GM19372 (cell line): ENCODE measurements around the gene XIRP1.

Experiments
- ATAC-seq: cut with Tn5 transposase; IDR thresholded peaks from one replicate; pipeline ENCODE4 v1.9.1; 2021; ENCODE audit warnings: mild to moderate bottlenecking, low read depth, moderate library complexity; ENCODE audit not compliant: unreplicated experiment

Gene XIRP1

DNA sequence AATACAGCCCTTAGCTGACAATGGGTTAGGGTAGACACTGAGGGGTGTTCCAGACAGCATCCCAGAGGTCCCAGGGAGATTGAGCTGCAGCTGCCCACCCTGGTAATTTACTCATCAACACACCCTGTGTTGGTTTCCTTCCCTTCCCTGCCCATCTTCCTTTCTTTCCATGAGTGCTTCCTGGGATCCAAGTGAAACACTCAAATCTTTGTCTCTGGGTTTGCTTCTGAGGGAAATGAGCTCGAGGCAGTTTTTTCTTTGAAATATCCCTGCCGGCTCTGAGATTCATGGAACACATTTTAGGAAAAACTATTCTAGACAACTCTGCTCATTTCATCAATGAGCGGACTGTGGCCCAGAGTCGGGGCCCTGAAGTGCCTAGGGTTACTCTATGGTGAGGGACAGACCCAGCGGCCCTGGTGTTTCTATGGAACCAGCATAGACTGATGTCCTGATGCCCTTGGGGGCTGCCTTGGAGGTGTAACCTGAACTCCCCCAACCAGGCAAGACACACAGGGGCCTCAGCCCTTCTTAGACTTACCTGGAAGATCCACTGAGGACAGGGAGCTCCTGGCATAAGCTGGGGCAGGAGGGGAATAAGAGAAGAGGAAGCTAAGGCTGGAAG is 24.1 kb downstream of the XIRP1 start:
- no peak for ATAC-seq

GRCh38 chr3:39166932-39167532 is 25.4 kb downstream of the XIRP1 start:
- ATAC-seq, result no peak

DNA sequence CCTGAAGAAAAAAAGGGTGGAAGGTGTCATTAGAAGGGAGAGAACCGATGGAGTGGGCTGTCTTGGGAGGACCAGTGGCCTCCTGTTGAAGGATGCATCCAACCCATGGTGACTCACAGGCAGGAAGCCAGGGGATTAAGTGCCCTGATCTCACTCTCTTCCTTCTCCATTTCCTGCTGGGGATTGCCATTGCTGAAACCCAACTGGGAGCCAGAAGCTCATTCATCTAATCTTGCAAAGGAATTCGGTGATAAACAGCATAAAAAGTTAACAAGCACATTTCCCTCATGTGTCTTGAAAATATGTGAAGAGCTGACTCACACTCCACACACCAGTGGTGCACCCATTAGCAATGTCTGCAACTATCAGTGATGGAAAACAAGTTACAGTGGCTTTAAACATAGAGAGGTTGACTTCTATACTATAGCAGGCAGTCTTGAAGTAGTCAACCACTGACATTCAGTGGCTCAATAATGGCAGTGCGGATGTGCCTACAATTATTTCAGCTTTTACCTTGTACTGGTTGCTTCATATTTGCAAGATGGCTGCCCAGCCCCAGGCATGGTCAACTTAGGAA is 26.2 kb downstream of the XIRP1 start:
- no peak for ATAC-seq

GRCh38 chr3:39165518-39165917 is 26.9 kb downstream of the XIRP1 start:
- ATAC-seq, result no peak

- ATAC-seq, result no peak
Measured at GRCh38 chr3:39164414-39164813, 28.0 kb downstream of the XIRP1 start.

DNA sequence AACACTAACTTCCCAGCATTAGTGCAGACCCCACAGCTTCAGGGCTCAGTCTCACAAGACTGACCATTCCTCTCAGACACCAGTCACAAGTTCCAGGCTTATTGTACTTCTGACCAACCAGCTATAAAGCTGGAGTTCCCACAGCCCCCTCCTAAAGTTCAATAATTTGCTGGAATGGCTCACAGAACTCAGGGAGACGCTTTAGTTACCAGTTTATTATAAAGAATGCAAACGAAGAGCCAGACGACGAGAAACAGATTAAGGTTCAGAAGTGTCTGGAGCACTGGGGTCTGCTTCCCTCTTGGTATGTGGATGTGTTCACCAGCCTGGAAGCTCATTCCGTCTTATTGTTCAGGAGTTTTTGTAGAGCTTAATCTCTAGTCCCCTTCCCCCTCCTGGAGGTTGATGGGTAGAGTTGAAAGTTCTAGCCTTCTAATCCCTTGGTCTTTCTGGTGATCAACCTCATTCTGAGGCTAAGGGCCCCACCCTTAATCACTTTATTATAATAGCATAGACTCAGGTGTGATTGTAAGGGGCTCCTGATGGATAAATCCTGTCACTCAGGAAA is 34.2 kb downstream of the XIRP1 start:
- no peak for ATAC-seq

DNA sequence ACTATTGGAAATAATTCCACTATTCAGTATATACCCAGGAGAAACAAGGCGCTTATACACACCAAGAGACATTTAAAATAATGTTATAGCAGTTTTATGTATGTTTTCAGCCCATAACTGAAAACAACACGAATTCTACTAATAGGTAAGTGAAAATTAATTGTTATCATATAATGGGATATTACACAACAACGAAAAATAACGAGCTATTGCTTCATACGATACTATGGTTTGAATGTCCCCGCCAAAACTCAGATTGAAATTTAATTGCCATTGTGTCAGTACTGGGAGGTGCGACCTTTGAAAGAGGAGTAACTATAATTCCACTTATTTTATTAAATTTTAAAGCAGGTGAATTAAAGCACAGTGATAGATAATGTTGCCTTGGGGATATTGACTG is 35.0 kb downstream of the XIRP1 start:
- ATAC-seq, result no peak

DNA sequence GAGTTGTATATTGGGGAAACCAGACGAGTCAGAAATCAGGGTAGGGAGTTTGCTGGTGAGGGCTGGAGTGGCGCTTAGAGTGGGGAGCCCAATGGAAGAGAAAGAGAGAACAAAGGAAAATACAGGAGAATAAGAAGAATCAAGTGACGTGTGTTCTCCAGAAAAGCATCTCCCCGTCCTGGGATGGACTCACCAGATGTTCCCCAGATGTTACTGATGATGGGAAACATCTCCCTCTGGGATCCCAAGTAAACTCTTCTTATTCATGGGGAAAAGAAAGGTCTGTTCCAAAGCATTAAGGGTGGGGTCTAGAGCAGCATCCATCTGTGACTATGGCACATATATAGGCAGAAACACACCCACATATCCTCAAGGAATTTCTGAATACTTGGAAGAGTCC is 36.0 kb downstream of the XIRP1 start:
- no peak for ATAC-seq

DNA sequence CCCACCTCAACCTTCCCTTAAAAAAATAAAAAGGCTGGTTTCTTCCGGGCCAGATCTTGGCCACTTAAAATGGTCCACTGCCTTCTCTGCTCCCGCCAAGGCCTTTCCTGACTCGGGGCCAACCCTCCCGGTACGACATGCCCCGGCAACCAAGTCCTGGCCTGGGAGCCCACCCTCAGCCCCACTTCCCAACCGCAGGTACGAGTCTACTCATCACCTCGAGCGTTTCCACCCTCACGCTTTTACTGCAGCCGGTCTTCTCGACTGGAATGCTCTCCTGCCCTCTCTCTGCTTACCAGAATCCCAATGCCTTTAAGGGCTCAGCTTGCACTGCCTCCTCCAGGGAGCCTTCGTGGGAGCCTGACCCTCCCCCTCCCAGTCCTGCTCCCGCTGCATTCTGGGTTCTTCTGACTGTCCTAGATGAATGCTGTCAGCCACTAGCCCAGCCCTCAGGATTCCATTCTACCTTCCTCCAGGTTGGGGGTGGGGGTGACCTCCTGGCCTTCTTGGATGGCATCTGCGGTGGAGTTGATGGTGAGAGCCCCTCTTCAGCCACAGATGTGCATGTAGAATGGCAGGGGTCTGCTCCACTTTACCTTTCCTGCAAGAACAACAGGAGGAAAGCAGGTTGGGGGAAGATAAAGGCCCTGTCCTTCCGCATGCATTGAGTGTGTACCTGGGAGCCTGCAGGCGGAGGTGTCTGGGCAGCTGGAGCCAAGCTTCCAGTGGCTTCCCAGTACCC is 37.9 kb downstream of the XIRP1 start:
- ATAC-seq, result no peak

DNA sequence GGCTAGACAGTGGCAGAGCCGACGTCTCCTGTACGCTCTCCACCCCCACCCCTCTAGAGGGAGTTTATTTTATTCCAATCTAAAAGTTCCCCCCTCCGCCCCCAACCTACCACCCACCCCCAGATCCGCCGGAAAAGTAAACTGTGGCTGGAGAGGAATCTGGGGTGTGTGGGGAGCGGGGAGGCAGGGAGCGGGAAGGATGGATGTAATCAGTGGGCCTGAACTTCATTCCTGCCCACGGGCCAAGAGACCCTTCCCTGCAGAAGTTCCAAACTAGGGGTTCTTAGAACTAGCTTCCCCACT is 38.5 kb downstream of the XIRP1 start:
- ATAC-seq, result no peak

DNA sequence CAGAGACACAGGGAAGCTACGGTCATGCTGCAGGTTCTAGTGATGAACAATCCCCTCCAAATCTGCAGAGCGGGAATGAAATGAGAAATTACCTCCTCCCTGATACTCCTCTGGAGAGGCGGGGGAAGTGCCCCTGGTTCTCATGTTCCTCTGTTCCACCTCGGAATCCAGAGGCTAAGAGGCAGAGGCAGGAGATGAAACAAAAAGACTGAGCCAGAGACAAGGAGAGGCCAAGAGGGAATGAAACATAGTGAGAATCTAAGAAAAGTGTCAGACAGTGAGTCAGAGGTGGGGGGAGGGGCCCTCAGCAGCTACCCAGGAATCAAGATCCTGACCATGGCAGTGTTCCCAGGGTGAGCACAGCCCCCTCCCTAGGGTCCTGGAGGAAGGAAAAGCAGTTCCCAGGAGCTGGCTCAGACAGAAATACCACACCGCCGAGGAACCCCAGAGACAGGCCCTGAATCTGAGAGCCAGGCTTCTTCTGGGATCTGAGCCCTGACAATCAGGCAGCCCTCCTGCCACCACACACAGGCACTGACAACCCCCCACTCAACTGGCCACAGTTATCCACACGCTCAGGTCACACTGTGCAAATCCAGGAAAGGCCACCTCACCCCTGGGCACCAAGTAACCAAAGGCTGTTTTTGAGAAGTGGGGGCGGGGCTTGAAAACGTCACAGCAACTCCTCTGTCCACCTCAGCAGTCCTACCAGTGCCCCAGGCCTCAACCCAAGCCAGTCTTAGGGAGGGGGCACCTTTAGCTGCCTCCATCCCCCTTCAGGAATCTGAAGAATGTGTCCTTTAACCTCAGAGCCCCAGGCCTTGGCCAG is 41.4 kb downstream of the XIRP1 start:
- ATAC-seq, result no peak

DNA sequence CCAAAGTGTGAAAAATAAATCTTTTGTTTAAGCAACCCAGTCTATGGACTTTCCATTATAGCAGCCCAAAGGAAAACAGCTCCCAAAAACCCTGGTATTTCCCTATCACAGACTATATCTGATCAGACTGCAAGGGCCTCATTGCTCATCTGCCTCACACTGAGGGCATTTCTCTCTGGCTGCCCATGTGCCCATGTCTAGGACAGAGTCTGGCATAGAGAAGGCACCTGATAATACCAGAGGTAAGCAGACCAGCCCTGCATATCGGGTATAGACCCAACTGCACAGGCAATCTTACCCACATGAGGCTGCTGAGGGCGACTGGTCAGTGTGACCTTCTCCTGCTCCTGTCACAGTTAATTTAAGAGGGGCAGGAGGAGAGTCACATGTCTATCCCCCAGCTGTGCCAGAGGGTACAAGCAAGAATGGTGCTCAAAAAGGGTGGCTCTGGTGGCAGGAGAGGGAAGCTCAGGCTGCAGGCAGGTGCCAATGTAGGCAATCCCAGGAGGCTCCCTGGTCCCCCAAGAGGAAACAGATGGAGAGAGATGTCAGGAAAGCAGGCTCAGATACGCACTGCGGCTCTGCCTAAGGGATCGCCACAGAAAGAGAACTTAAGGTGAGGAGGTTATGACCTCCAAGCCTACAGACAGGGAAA is 42.1 kb downstream of the XIRP1 start:
- ATAC-seq, result no peak

GRCh38 chr3:39149498-39150147 is 42.8 kb downstream of the XIRP1 start:
- ATAC-seq, result no peak

GRCh38 chr3:39149059-39149455 is 43.3 kb downstream of the XIRP1 start:
- ATAC-seq, result no peak

DNA sequence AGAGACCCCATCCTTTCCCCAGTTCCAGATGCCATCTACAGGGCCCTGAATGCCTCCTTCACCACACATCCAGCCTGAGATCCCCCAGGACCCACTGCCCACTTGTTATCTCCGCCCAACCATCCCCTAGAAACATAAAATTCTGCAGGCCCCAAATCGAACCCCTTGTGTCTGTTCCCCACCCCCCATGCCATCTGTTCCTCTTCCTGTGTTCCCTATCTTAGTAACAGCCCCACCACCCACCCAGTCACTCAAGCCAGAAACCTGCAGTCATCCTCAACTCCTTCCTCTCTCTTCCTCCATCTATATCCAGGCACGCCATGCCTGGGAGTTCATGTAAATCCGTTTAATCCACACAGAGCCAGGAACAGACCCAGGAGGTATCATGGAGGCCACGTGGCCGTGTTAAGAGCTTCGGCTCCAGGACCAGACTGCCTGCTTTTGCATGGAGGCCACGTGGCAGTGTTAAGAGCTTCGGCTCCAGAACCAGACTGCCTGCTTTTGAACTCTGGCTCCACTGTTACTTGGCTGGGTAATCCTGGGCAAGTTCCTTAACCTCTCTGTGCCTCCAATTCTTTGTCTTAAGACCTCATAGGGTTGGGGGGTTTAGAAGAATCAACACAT is 43.8 kb downstream of the XIRP1 start:
- no peak for ATAC-seq

DNA sequence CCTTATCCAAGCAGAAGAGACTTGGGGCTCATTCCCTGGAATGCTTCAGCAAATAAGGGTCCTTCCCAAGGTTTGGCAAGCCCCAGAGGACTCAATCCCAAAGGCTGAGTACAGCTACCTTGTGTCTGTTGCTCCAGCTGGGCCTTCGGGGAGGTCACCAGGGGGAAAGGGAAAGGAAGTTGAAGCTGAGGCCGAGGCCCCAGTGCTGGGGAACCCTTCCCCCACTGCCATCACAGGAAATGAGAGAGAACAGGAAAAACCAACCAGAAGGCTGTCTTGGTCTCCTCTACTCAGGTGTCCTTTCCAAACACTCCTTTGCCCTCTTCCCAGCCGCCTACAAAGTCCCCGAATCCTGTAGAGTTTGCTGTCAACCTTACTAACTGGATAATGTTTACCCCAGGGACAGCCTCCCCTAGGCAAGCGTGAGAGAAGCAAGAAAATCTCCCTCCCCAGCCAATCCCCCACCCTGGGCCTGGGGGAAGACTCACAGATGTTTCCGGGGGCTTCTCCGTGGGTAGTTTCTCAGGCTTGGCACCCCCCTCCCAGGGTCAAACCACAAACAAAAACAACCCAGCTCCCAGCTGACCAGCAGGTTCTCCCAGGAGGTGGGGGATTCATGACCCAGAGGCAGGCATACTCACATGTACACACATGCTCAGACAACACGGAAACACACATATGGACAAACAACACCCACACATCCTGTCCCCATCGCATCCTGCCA is 44.5 kb downstream of the XIRP1 start:
- ATAC-seq, result peak; percentile 31

GRCh38 chr3:39146611-39147591 is 45.5 kb downstream of the XIRP1 start:
- no peak for ATAC-seq
